GM21737 (cell line): ENCODE data around the gene SOAT2.
"Not testable (repeated sequence)": the region's sequence is repeated elsewhere in the genome, so short reads cannot be mapped to it uniquely, and the experiment has no call there.

Source experiments
- ATAC-seq: cut with Tn5 transposase; IDR thresholded peaks from one replicate; pipeline ENCODE4 v1.9.1; 2021; ENCODE audit warnings: mild to moderate bottlenecking, moderate library complexity; ENCODE audit not compliant: unreplicated experiment

Gene SOAT2

GRCh38 chr12:53101931-53102781, 1.1 kb upstream of the SOAT2 start:
- ATAC-seq: no peak

- ATAC-seq: no peak
These were observed 597 bp downstream of the SOAT2 start for GRCh38 chr12:53103860-53104305.

DNA sequence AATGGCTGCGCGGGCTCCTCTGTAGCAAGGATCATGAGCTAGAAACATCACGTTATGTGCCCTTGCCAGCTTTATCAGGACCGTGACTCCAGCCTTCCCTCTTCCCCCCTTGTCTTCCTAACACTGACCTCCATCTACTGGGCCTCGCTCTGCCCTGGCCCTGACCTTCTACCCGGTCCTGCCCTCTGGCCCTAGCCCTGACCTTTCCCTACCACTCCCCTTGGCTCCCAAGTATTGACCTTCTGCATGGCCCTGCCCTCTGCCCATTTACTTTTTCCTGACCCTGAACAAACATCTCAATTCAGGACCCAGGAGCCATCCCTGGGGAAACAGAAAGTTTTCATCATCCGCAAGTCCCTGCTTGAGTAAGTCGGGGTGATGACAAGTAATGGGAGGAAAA, 2.0 kb downstream of the SOAT2 start:
- ATAC-seq: no peak

DNA sequence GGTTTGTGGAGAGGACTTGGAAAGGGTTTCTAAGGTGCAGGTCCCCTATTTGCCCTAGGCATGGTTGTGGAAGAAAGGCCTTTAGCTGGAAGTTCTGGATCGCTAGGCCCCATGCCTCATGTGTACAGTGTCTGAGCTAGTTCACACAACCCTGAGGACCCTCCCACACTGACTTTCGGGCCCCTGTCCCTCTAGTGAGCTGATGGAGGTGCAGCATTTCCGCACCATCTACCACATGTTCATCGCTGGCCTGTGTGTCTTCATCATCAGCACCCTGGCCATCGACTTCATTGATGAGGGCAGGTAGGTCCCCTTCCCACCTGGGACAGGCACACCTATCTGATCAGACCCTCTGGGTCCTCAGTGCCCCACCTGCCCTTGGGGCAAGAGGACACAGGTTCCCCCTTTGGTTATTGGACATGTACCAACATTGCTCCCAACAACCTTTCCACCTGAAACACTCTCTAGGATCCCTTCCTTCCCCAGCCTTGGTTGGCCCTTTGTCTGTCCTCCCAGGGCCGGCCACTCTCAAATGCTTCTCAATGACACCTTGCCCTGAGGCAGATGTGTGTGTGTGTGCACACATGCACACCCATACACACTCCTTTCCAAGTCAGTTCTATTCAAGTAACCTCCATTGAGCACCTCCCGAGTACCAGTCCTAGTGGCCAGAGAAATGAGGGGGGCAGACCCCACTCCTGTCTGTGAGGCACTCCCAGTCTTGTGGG, 2.6 kb downstream of the SOAT2 start:
- no peak for ATAC-seq

- no peak for ATAC-seq
These were observed 3.8 kb downstream of the SOAT2 start for GRCh38 chr12:53107122-53107521.

DNA sequence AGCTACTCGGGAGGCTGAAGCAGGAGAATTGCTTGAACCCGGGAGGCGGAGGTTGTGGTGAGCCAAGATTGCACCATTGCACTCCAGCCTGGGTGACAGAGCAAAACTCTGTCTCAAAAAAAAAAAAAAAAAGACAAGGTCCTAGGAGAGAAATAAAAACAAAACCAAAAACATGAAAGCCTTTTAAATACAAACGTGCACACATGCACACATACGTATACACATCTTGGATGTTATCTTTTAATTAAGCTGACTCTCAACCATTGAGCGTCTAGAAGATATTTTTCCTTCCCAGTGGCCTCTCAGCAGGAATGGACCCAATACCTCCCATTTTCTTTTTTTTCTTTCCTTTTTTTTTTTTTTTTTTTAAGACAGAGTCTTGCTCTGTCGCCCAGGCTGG, 9.1 kb downstream of the SOAT2 start:
- ATAC-seq: not testable (repeated sequence)

DNA sequence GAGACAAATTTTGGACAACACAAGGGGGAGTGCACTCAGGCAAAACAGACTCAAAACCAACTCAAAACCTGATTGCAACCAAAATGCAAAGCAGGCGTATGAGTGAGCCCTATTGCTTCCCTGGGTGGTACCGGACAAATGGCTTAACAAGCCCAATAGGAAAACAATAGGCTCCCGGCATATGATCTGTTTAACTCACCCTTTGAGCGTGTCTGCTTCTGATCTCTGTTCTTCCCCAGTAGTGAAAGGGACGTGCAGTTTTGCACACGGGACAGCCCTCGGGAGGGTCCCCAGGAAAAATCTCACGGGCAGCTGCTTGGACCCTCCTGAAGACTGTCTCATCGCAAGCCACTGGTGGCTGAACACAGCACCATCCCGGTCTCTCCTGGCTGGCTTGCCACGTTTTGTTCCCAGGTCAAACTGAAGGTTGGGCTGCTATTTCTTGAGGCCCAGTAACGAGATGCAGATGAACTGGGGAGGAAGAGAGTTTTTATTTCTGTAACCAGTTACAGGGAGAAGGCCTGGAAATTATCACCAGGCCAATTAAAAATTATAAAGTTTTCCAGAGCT, 9.9 kb downstream of the SOAT2 start:
- ATAC-seq: no peak

DNA sequence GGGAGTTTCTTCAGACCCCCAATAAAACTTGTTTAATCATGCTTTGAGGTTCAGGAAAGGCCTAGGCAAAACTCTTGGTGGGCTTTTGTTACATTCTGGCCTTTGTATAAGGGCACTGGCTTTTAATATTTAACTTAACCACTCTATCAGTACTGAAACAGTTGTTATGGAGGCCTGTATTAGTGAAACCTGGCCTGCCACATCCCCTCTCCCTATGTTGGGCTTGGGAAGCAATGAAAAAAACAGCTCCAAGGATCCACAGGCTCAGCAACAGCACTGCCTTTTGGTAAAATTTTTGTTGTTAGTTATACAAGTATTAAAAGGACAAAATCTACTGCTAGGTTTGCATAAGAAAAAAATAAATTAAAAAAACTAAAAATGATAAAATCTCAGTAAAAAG, 10.7 kb downstream of the SOAT2 start:
- no peak for ATAC-seq

DNA sequence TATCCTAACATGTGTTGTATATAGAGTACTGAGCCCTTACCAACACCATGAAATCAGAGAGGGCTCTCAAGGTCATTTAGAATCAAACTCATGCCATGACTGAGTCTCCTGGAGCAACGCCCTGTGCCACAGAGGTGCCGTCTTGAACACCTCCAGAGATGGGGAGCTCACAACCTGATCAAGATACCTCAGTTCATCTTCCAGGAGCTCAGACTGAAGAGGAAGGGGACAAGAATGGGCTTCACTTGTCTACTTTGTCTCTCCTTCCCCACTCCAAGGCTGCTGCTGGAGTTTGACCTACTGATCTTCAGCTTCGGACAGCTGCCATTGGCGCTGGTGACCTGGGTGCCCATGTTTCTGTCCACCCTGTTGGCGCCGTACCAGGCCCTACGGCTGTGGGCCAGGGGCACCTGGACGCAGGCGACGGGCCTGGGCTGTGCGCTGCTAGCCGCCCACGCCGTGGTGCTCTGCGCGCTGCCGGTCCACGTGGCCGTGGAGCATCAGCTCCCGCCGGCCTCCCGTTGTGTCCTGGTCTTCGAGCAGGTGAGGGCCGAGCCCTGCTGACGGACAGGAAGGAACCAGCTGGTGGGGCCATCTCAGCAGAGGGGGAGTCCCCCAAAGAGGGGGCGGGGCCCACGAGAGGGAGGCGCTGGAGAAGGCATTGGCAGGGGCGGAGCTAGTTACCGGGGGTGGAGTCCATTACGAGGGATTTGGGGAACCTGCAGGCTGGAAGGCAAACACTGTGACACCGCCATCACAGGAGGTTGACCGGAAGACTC, 12.0 kb downstream of the SOAT2 start:
- no peak for ATAC-seq

- no peak for ATAC-seq
These were observed 12.8 kb downstream of the SOAT2 start for GRCh38 chr12:53115891-53116648.

DNA sequence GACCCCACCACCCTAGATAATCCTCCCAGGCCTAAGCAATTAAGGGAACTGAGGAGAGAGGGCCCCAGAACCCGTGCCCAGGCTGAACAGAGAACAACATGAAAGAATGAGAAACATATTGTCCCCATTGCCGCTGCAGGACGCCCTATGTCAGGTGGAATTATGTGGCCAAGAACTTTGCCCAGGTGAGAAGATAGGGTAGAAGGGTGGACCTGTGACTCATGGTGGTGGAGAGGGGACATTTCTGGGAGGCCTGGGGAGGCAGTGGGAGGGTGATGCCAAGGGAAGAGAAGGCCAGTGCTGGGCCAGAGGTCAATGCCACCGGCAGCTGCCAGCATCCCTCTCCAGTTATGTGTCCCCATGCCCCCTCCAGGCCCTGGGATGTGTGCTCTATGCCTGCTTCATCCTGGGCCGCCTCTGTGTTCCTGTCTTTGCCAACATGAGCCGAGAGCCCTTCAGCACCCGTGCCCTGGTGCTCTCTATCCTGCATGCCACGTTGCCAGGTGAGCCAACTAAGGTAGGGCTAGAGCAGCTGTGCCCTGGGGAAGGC, 15.5 kb downstream of the SOAT2 start:
- no peak for ATAC-seq

DNA sequence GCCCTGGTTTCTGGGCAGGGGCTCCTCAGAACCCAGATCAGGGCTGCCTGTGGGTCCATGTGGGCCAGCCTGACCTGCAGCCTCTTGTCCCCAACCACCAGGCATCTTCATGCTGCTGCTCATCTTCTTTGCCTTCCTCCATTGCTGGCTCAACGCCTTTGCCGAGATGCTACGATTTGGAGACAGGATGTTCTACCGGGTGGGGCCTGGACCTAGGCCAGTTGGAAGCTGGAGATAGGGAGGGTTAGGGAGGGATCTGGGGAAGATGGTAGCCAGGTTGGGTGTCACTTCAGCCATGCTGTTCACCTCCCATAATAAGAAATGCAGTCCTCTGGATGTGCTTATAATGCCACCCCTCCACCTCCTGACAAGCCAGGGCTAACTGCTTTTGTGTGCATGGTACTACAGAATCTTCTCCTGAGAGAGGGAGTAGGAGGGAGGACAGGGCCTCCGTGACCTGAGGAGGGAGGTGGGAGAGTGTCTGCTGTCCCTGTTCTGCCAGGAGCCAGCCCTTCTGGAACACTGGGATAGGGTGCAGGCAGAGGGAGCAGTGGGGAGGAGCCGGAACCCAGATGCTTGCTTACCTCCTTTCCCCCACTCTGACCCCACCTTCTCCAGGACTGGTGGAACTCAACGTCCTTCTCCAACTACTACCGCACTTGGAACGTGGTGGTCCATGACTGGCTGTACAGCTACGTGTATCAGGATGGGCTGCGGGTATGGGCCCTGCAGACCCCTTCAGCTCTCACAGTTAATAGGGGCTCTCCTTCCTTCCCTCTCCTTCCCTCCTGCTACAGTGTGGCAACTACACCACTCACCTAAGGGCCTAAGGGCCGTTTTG, 17.6 kb downstream of the SOAT2 start:
- no peak for ATAC-seq

- no peak for ATAC-seq
These were observed 19.7 kb downstream of the SOAT2 start for GRCh38 chr12:53122961-53123468.

GRCh38 chr12:53123578-53124351, 20.5 kb downstream of the SOAT2 start:
- ATAC-seq: no peak

GRCh38 chr12:53124352-53124723, 21.1 kb downstream of the SOAT2 start:
- no peak for ATAC-seq

DNA sequence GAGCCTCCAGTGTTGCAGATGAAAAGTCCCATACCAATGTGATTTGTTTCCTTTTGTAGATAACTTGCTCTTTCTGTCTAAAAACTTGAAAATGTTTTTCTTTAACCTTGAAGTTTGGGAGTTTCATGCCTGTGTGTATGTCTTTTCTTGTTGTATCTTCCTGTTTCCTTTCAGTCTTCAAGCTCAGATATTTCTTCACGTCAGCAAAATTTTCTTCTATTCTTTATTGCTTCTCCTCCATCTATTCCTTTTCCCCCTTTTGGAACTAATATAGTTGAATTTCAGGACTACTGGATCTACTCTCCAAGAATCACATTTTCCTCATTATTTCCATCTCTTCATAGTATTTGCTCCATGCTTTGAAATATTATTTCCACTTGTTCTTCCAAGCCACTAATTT, 23.9 kb downstream of the SOAT2 start:
- no peak for ATAC-seq

GRCh38 chr12:53128780-53129569, 25.7 kb downstream of the SOAT2 start:
- no peak for ATAC-seq
